ENCODE data around the gene VPS26C.

- TF ChIP-seq CTCF (IDR thresholded peaks at IDR 0.05; ENCODE audit: low read length) (no peak), EZH2 (IDR thresholded peaks at IDR 0.05; ENCODE audit: borderline replicate concordance, low read length) (no peak)
Measured at GRCh38 chr21:37243961-37244360, 23.2 kb downstream of the VPS26C start.
